ENCODE measurements around the gene HPS4.
A peak's percentile ranks its signal among the peaks of the same experiment; 100 is the strongest.
"Not testable (repeated sequence)": the region's sequence is repeated elsewhere in the genome, so short reads cannot be mapped to it uniquely, and the experiment has no call there.

HPS4 gene

GRCh38 chr22:26439559-26439958 is 44.0 kb downstream of the HPS4 start:
- no peak for DNase-seq

- DNase-seq = not testable (repeated sequence)
Measured at GRCh38 chr22:26438776-26439175, 44.8 kb downstream of the HPS4 start.

- DNase-seq = no peak
Measured at GRCh38 chr22:26437694-26438392, 45.7 kb downstream of the HPS4 start.

- no peak for DNase-seq
Measured at GRCh38 chr22:26436903-26437515, 46.6 kb downstream of the HPS4 start.

- no peak for DNase-seq
Measured at GRCh38 chr22:26435327-26436093, 48.1 kb downstream of the HPS4 start.

- no peak for DNase-seq
Measured at GRCh38 chr22:26433805-26434204, 49.8 kb downstream of the HPS4 start.

GRCh38 chr22:26432619-26433311 is 50.8 kb downstream of the HPS4 start:
- DNase-seq = no peak

- peak in 1 of 2 experiments; percentile 33 for DNase-seq
Measured at GRCh38 chr22:26431261-26431995, 52.2 kb downstream of the HPS4 start.

- DNase-seq = peak in 1 of 2 experiments; percentile 35
Measured at GRCh38 chr22:26430600-26430999, 53.0 kb downstream of the HPS4 start.

- peak; percentile 29 to 42 for DNase-seq
Measured at GRCh38 chr22:26429458-26430286, 53.9 kb downstream of the HPS4 start.

GRCh38 chr22:26428515-26429457 is 54.8 kb downstream of the HPS4 start, which contains the start of gene ASPHD2:
TSS of gene ASPHD2 (plus strand) at chr22:26429260. CDS start at chr22:26433616, 4,356 bp downstream.
- DNase-seq = peak; percentile 84 to 88

GRCh38 chr22:26426924-26427323 is 56.7 kb downstream of the HPS4 start:
- DNase-seq = no peak

GRCh38 chr22:26418620-26419019 is 65.0 kb downstream of the HPS4 start:
- no peak for DNase-seq

GRCh38 chr22:26417406-26417805 is 66.2 kb downstream of the HPS4 start:
- no peak for DNase-seq

GRCh38 chr22:26416670-26417276 is 66.8 kb downstream of the HPS4 start:
- DNase-seq = no peak

- DNase-seq = no peak
Measured at GRCh38 chr22:26416256-26416655, 67.3 kb downstream of the HPS4 start.

GRCh38 chr22:26414347-26414746 is 69.2 kb downstream of the HPS4 start:
- no peak for DNase-seq

- DNase-seq = no peak
Measured at GRCh38 chr22:26410386-26410785, 73.2 kb downstream of the HPS4 start.

GRCh38 chr22:26409719-26410335 is 73.8 kb downstream of the HPS4 start:
- no peak for DNase-seq
